PC-9 (cell line): ENCODE results near the gene KIF5A. TPM values are rescaled to one million over a fixed set of nuclear protein-coding genes. Genes with fewer than 3 reads are reported as not detected.
"Not testable (repeated sequence)": the region's sequence is repeated elsewhere in the genome, so short reads cannot be mapped to it uniquely, and the experiment has no call there.

Experiments
- BruUV-seq: library from RNA; stranded (reverse); fragments of 400-500 nt; replicated peaks from 2 replicates; lab custom pipeline; 2021; lab: Mats Ljungman, UMichigan
- CTCF ChIA-PET: fragments of 300-600 bp; sonication (Branson Sonifier 250); formaldehyde crosslinking; loops from one replicate; lab custom pipeline; 2022; ENCODE audit warnings: antibody characterized with exemption; lab: Charles Lee
- POLR2A ChIA-PET: fragments of 300-600 bp; sonication (Branson Sonifier 250); formaldehyde crosslinking; loops from one replicate; lab custom pipeline; 2022; ENCODE audit warnings: antibody characterized with exemption; ENCODE audit not compliant: unreplicated experiment; lab: Charles Lee
- DNase-seq, 2 experiments: peaks; one replicate each; pipeline versions ENCODE4 v3.0.0 to v3.0.0-alpha.2; 2015 to 2022; ENCODE audit warnings: mixed read lengths in 1 of 2
- H2AFZ ChIP-seq: fragments of 200-600 bp; sonication (generic); 2 replicates; pipeline ENCODE4 v1.8.1; 2017; ENCODE audit warnings: antibody characterized with exemption
- H3F3A ChIP-seq: fragments of 200-600 bp; sonication (generic); 2 replicates; pipeline ENCODE4 v1.8.1; 2017; ENCODE audit warnings: antibody characterized with exemption, mild to moderate bottlenecking, low read depth; ENCODE audit not compliant: insufficient read depth
- H3K27ac ChIP-seq: fragments of 200-600 bp; sonication (generic); 2 replicates; pipeline ENCODE4 v1.6.1; 2016; ENCODE audit warnings: mixed run types
- H3K27me3 ChIP-seq: fragments of 200-600 bp; sonication (generic); 2 replicates; pipeline ENCODE4 v1.6.1; 2016; ENCODE audit warnings: low read depth, mixed run types; ENCODE audit not compliant: insufficient read depth
- H3K36me3 ChIP-seq: fragments of 200-600 bp; sonication (generic); 2 replicates; pipeline ENCODE4 v1.6.1; 2016; ENCODE audit warnings: low read depth, mixed run types
- H3K4me1 ChIP-seq: fragments of 200-600 bp; sonication (generic); replicated peaks from 2 replicates; pipeline ENCODE4 v1.6.1; 2016; ENCODE audit warnings: mixed run types; ENCODE audit not compliant: insufficient read depth
- H3K4me2 ChIP-seq: fragments of 200-600 bp; sonication (generic); 2 replicates; pipeline ENCODE4 v1.6.1; 2017; ENCODE audit warnings: mixed run types
- H3K4me3 ChIP-seq: fragments of 200-600 bp; sonication (generic); 2 replicates; pipeline ENCODE4 v1.6.1; 2016; ENCODE audit warnings: mixed run types
- H3K79me2 ChIP-seq: fragments of 200-600 bp; sonication (generic); 2 replicates; pipeline ENCODE4 v1.6.1; 2017; ENCODE audit warnings: low read depth, mixed run types
- H3K9me2 ChIP-seq: fragments of 200-600 bp; sonication (generic); 2 replicates; pipeline ENCODE4 v1.8.1; 2017; ENCODE audit warnings: mild to moderate bottlenecking; ENCODE audit not compliant: insufficient read depth
- H3K9me3 ChIP-seq: fragments of 200-600 bp; sonication (generic); 2 replicates; pipeline ENCODE4 v1.8.1; 2016; ENCODE audit warnings: low read depth; ENCODE audit not compliant: insufficient read depth
- H4K20me1 ChIP-seq: fragments of 200-600 bp; sonication (generic); 2 replicates; pipeline ENCODE4 v1.8.1; 2017; ENCODE audit not compliant: insufficient read depth
- CTCF ChIP-seq: fragments of 200-600 bp; sonication (generic); conservative IDR thresholded peaks from 2 replicates; pipeline ENCODE4 v1.6.1; 2017; ENCODE audit warnings: mixed run types, antibody characterized with exemption, mild to moderate bottlenecking, moderate library complexity
- EZH2 ChIP-seq: fragments of 200-600 bp; sonication (generic); IDR thresholded peaks from 2 replicates; pipeline ENCODE4 v1.8.0; 2017; ENCODE audit warnings: antibody characterized with exemption, low read depth
- intact Hi-C: fragments of 100-400 bp; cut with micrococcal nuclease; formaldehyde crosslinking; loops from one replicate; pipeline ENCODE4 v1.10.0; 2022; ENCODE audit not compliant: unreplicated experiment
- total RNA-seq: library from RNA; stranded (reverse); gene quantifications from 2 replicates; pipeline ENCODE4 v1.2.3, GENCODE V29; 2021

KIF5A gene
- total RNA-seq, 1 experiment from 2014 or later = 0.07 TPM

GRCh38 chr12:57617942-57618341 lies 68.1 kb downstream of the KIF5A start:
- Histone ChIP-seq H3F3A (no peaks in the 10 kb centered on the region), H3K9me3 (no peaks in the 10 kb centered on the region), H2AFZ (no peak overlapping the region), H3K79me2 (no peaks in the 10 kb centered on the region), H3K4me2 (no peak overlapping the region), H3K27me3 (peaks cover 98% of the 10 kb centered on the region), H3K4me1 (no peaks in the 10 kb centered on the region), H4K20me1 (no peaks in the 10 kb centered on the region), H3K36me3 (no peaks in the 10 kb centered on the region), H3K4me3 (no peak overlapping the region), H3K9me2 (no peaks in the 10 kb centered on the region), H3K27ac (no peak overlapping the region)
- no TSS peak for BruUV-seq
- DNase-seq = no peak
- ChIA-PET POLR2A (no interaction called here), CTCF (no interaction called here)
- intact Hi-C loops = no loop called here
- TF ChIP-seq CTCF (no peak), EZH2 (no peak)

GRCh38 chr12:57618431-57618830 lies 68.6 kb downstream of the KIF5A start:
- H3F3A ChIP-seq, intact Hi-C loops, H3K9me2 ChIP-seq, H2AFZ ChIP-seq, H3K4me1 ChIP-seq, CTCF ChIA-PET, H3K27ac ChIP-seq, H3K36me3 ChIP-seq, H3K4me2 ChIP-seq, H3K9me3 ChIP-seq, DNase-seq, H3K4me3 ChIP-seq, H3K79me2 ChIP-seq, POLR2A ChIA-PET, BruUV-seq, H4K20me1 ChIP-seq: not testable (repeated sequence)
- H3K27me3 ChIP-seq = peaks cover 98% of the 10 kb centered on the region

- Histone ChIP-seq H3K4me1 (no peaks in the 10 kb centered on the region), H3K4me2 (no peak overlapping the region), H3K9me2 (no peaks in the 10 kb centered on the region), H4K20me1 (no peaks in the 10 kb centered on the region), H3K79me2 (no peaks in the 10 kb centered on the region), H3K27me3 (peaks cover 97% of the 10 kb centered on the region), H2AFZ (no peak overlapping the region), H3K9me3 (no peaks in the 10 kb centered on the region), H3K4me3 (no peak overlapping the region), H3K27ac (no peak overlapping the region), H3K36me3 (no peaks in the 10 kb centered on the region), H3F3A (no peaks in the 10 kb centered on the region)
- DNase-seq = no peak
- TF ChIP-seq CTCF (no peak), EZH2 (no peak)
- BruUV-seq = no TSS peak
- intact Hi-C loops = no loop called here
- ChIA-PET POLR2A (no interaction called here), CTCF (no interaction called here)
Observed at GRCh38 chr12:57618966-57619433, 69.2 kb downstream of the KIF5A start.
